Aorta (tissue), 5 donors: ENCODE results near the gene ACSF2. TPM values are rescaled to one million over a fixed set of nuclear protein-coding genes. Genes with fewer than 3 reads are reported as not detected.
A peak's percentile ranks its signal among the peaks of the same experiment; 100 is the strongest.

Source experiments
- ATAC-seq: fragments of 200-7000 bp; cut with Tn5 transposase; one replicate; pipeline ENCODE4 v1.9.1; 2022; ENCODE audit warnings: moderate library complexity; ENCODE audit not compliant: low FRiP score
- DNase-seq, 2 donors: peaks; one replicate each; pipeline ENCODE4 v3.0.0-alpha.2; 2020
- H3K27ac ChIP-seq, 2 donors: one replicate each; pipeline ENCODE4 v1.5.1; 2013; ENCODE audit warnings: low read length in 2 of 2, mild to moderate bottlenecking in 2 of 2, moderate library complexity in 2 of 2, control low read depth in 1 of 2, inconsistent platforms in 1 of 2, low read depth in 1 of 2
- H3K27me3 ChIP-seq, 2 donors: one replicate each; pipeline ENCODE4 v1.6.1; 2013; ENCODE audit warnings: control low read depth in 1 of 2, low read length in 1 of 2, mild to moderate bottlenecking in 1 of 2, moderate library complexity in 1 of 2; ENCODE audit not compliant: insufficient read depth in 2 of 2, control insufficient read depth in 1 of 2
- H3K36me3 ChIP-seq, 2 donors: one replicate each; pipeline ENCODE4 v1.6.1; 2013; ENCODE audit warnings: control low read depth in 1 of 2, low read length in 1 of 2, mild to moderate bottlenecking in 1 of 2; ENCODE audit not compliant: insufficient read depth in 2 of 2, control insufficient read depth in 1 of 2
- H3K4me1 ChIP-seq, 2 donors: one replicate each; pipeline ENCODE4 v1.6.1; 2013; ENCODE audit warnings: low read length in 2 of 2, control low read depth in 1 of 2, mild to moderate bottlenecking in 1 of 2, moderate library complexity in 1 of 2; ENCODE audit not compliant: insufficient read depth in 2 of 2, control insufficient read depth in 1 of 2
- H3K4me3 ChIP-seq, 2 donors: one replicate each; pipeline ENCODE4 v1.5.1; 2013; ENCODE audit warnings: low read length in 2 of 2, control low read depth in 1 of 2, mild to moderate bottlenecking in 1 of 2
- H3K9me3 ChIP-seq: one replicate; pipeline ENCODE4 v1.6.1; 2013; ENCODE audit warnings: mild to moderate bottlenecking, low read length; ENCODE audit not compliant: control insufficient read depth
- WGBS, 2 donors: extraction: QIAGEN DNeasy Blood & Tissue Kit; methylation state at CpG; one replicate each; pipeline ENCODE4 v1.1.7; 2013; 5-methylcytosine and 5-hydroxymethylcytosine counted together
- intact Hi-C, 2 donors: fragments of 100-400 bp; cut with DNase I; formaldehyde crosslinking; loops; one replicate each; pipeline versions ENCODE4 v1.14.2 to v1.15.0; 2022
- polyA plus RNA-seq, 2 donors: library from polyadenylated mRNA; stranded (reverse); fragments of 200-250 nt; gene quantifications; one replicate each; pipeline ENCODE4 v1.2.3, GENCODE V29; 2013
- total RNA-seq, 2 donors: library from RNA; stranded (reverse); fragmentation: NEBNext Ultra II Directional; extraction: Animal tissue kit (Norgen Biotek cat#: 25700); gene quantifications; one replicate each; pipeline ENCODE4 v1.2.1, GENCODE V29; 2021
- donor health status: healthy with polysubstance abuse.
- donor health status: Bipolar disorder and iron deficiency.
- donor health status: DM: no; HTN: no; CAD: no.
- donor health status: DM: no; HTN: no; CAD: no.
- donor health status: DM: yes; HTN: yes; CAD: no.

ACSF2 gene
- total and polyA plus RNA-seq, 4 donors, result 17.8 to 35.8 (median 32.1) TPM

- intact Hi-C loops, result no loop called here
- no peak overlapping the region for H3K27ac ChIP-seq
- no peaks in the 10 kb centered on the region for H3K9me3 ChIP-seq
- H3K4me3 ChIP-seq, result no peak overlapping the region
- WGBS, 2 donors, result 81 to 90% methylated on average over 6 to 8 of the region's 8 CpGs
- DNase-seq (no peak), ATAC-seq (no peak)
- no peaks in the 10 kb centered on the region for H3K4me1 ChIP-seq
- H3K27me3 ChIP-seq, result no peaks in the 10 kb centered on the region
- H3K36me3 ChIP-seq, result no peaks in the 10 kb centered on the region
Observed at GRCh38 chr17:50492214-50492613, 66.2 kb downstream of the ACSF2 start.

- no peak overlapping the region for H3K27ac ChIP-seq
- 33 to 43% methylated on average over 3 of the region's 3 CpGs for WGBS, 2 donors
- H3K9me3 ChIP-seq, result no peaks in the 10 kb centered on the region
- H3K36me3 ChIP-seq, result no peaks in the 10 kb centered on the region
- H3K4me1 ChIP-seq, result no peaks in the 10 kb centered on the region
- ATAC-seq (no peak), DNase-seq (no peak)
- intact Hi-C loops, result no loop called here
- H3K27me3 ChIP-seq, result no peaks in the 10 kb centered on the region
- no peak overlapping the region for H3K4me3 ChIP-seq
Observed at GRCh38 chr17:50493744-50494143, 67.7 kb downstream of the ACSF2 start.

GRCh38 chr17:50495217-50495823 is 69.3 kb downstream of the ACSF2 start:
- intact Hi-C loops, result no loop called here

GRCh38 chr17:50495918-50496317 is 69.9 kb downstream of the ACSF2 start:
- Histone ChIP-seq H3K9me3 (no peaks in the 10 kb centered on the region), H3K4me1 (no peaks in the 10 kb centered on the region), H3K27me3 (no peaks in the 10 kb centered on the region), H3K4me3 (no peak overlapping the region), H3K36me3 (no peaks in the 10 kb centered on the region), H3K27ac (no peak overlapping the region)
- intact Hi-C loops, result no loop called here
- ATAC-seq, result no peak
- DNase-seq, result peak in 1 of 2 donors; percentile 19
- 88 to 91% methylated on average over 8 of the region's 8 CpGs for WGBS, 2 donors

More at GRCh38 chr17:50495217-50495823, 69.3 kb downstream of the ACSF2 start:
- WGBS, 2 donors, result 81% methylated on average over 8 of the region's 8 CpGs
- DNase-seq (peak; percentile 9 to 48), ATAC-seq (no peak)
- H3K4me1 ChIP-seq, result no peaks in the 10 kb centered on the region
- no peaks in the 10 kb centered on the region for H3K9me3 ChIP-seq
- H3K27me3 ChIP-seq, result no peaks in the 10 kb centered on the region
- no peaks in the 10 kb centered on the region for H3K36me3 ChIP-seq
- H3K4me3 ChIP-seq, result no peak overlapping the region
- H3K27ac ChIP-seq, result no peak overlapping the region

GRCh38 chr17:50498021-50498874 is 72.2 kb downstream of the ACSF2 start:
- no peak for ATAC-seq
- peak in 1 of 2 donors; percentile 42 for DNase-seq
- WGBS, 2 donors, result 78 to 82% methylated on average over 7 of the region's 7 CpGs

GRCh38 chr17:50499270-50499669 is 73.3 kb downstream of the ACSF2 start:
- Histone ChIP-seq H3K27me3 (no peaks in the 10 kb centered on the region), H3K36me3 (no peaks in the 10 kb centered on the region), H3K4me1 (no peaks in the 10 kb centered on the region), H3K9me3 (no peaks in the 10 kb centered on the region), H3K27ac (no peak overlapping the region), H3K4me3 (no peak overlapping the region)
- intact Hi-C loops, result no loop called here
- ATAC-seq, result no peak
- no peak for DNase-seq

More at GRCh38 chr17:50498021-50498874, 72.2 kb downstream of the ACSF2 start:
- no peak overlapping the region for H3K4me3 ChIP-seq
- no peaks in the 10 kb centered on the region for H3K9me3 ChIP-seq
- no peaks in the 10 kb centered on the region for H3K4me1 ChIP-seq
- intact Hi-C loops, result no loop called here
- no peaks in the 10 kb centered on the region for H3K27me3 ChIP-seq
- H3K27ac ChIP-seq, result no peak overlapping the region
- H3K36me3 ChIP-seq, result no peaks in the 10 kb centered on the region

GRCh38 chr17:50499721-50500120 is 73.7 kb downstream of the ACSF2 start:
- no peaks in the 10 kb centered on the region for H3K4me1 ChIP-seq
- no peaks in the 10 kb centered on the region for H3K36me3 ChIP-seq
- H3K27me3 ChIP-seq, result no peaks in the 10 kb centered on the region
- DNase-seq (no peak), ATAC-seq (no peak)
- intact Hi-C loops, result no loop called here
- H3K27ac ChIP-seq, result no peak overlapping the region
- WGBS, 2 donors, result 95 to 96% methylated on average over 2 of the region's 2 CpGs
- no peak overlapping the region for H3K4me3 ChIP-seq
- no peaks in the 10 kb centered on the region for H3K9me3 ChIP-seq

- 34 to 44% methylated on average over 5 of the region's 5 CpGs for WGBS, 2 donors
- Histone ChIP-seq H3K9me3 (no peaks in the 10 kb centered on the region), H3K4me3 (no peak overlapping the region), H3K27me3 (no peaks in the 10 kb centered on the region), H3K4me1 (no peaks in the 10 kb centered on the region), H3K36me3 (no peaks in the 10 kb centered on the region), H3K27ac (no peak overlapping the region)
- DNase-seq, result peak; percentile 16 to 41
- intact Hi-C loops, result no loop called here
- no peak for ATAC-seq
Observed at GRCh38 chr17:50501054-50501453, 75.0 kb downstream of the ACSF2 start.
